Pancreas (tissue), 10 donors: ENCODE results near the gene OASL. TPM values are rescaled to one million over a fixed set of nuclear protein-coding genes. Genes with fewer than 3 reads are reported as not detected.
"Not testable (repeated sequence)": the region's sequence is repeated elsewhere in the genome, so short reads cannot be mapped to it uniquely, and the experiment has no call there.

Experiments
- ATAC-seq, 4 donors: fragments of 200-7000 bp; cut with Tn5 transposase; one replicate each; pipeline versions ENCODE4 v1.8.0 to v1.9.1; 2020; ENCODE audit warnings: mild to moderate bottlenecking in 4 of 4, moderate library complexity in 4 of 4
- DNase-seq, 6 donors: peaks; one replicate each; pipeline ENCODE4 v3.0.0-alpha.2; 2020
- FAIRE-seq: peaks from 2 replicates; lab custom pipeline; 2012; peaks lifted over from hg19 to GRCh38; lab: Jason Lieb, UNC
- H3K27ac ChIP-seq, 4 donors: fragments of 200-600 bp; sonication (generic); 1 replicate in 3 of 4; 2 replicates in 1 of 4; pipeline versions ENCODE4 v1.5.0 to v1.8.0; 2020
- H3K27me3 ChIP-seq, 4 donors: fragments of 200-600 bp; one replicate each; pipeline ENCODE4 v1.8.0; 2021
- H3K36me3 ChIP-seq, 3 donors: fragments of 200-600 bp; sonication (generic) in 1 of 3; one replicate each; pipeline versions ENCODE4 v1.5.0 to v1.8.0; 2020 to 2021
- H3K4me1 ChIP-seq, 3 donors: fragments of 200-600 bp; one replicate each; pipeline ENCODE4 v1.8.0; 2021
- H3K4me3 ChIP-seq, 4 donors: fragments of 200-600 bp; sonication (generic) in 2 of 4; one replicate each; pipeline versions ENCODE4 v1.5.0 to v1.8.0; 2020 to 2021
- H3K9me3 ChIP-seq, 4 donors: fragments of 200-600 bp; one replicate each; pipeline ENCODE4 v1.8.0; 2021
- CTCF ChIP-seq, 4 donors: fragments of 200-600 bp; sonication (generic) in 3 of 4; IDR thresholded peaks; one replicate each; pipeline versions ENCODE4 v1.5.0 to v1.8.0; 2021; ENCODE audit warnings: antibody characterized with exemption in 4 of 4
- WGBS, 2 donors: extraction: QIAGEN DNeasy Blood & Tissue Kit; methylation state at CpG; one replicate each; pipeline ENCODE4 v1.1.7; 2013; 5-methylcytosine and 5-hydroxymethylcytosine counted together
- intact Hi-C, 3 donors: fragments of 100-400 bp; cut with DNase I; formaldehyde crosslinking; loops; one replicate each; pipeline versions ENCODE4 v1.11.1 to v1.14.2; 2022
- polyA plus RNA-seq, 2 donors: library from polyadenylated mRNA; stranded (reverse); fragments of 200-250 nt; gene quantifications; one replicate each; pipeline ENCODE4 v1.2.3, GENCODE V29; 2013
- total RNA-seq, 6 donors: library from RNA; stranded (reverse); fragmentation: NEBNext Ultra II Directional in 4 of 6; extraction: Animal tissue kit (Norgen Biotek cat#: 25700) in 4 of 6; gene quantifications; one replicate each; pipeline versions ENCODE4 v1.2.1 to v1.2.4, GENCODE V29; 2021 to 2023
- donor health status: healthy with polysubstance abuse.
- donor health status: DM: no; HTN: no; CAD: no; lungs with moderate emphysema.
- donor health status: DM: no; HTN: no; CAD: no.
- donor health status: control.
- donor health status: control.
- donor health status: Bipolar disorder and iron deficiency.
- donor health status: DM: yes; HTN: yes; CAD: no.
- donor health status: DM: no; HTN: no; CAD: no.
- donor health status: DM: no; HTN: no; CAD: no.
- donor health status: DM: yes; HTN: yes; CAD: no.

The OASL gene
- total and polyA plus RNA-seq, 8 donors: 0.16 to 0.59 (median 0.31) TPM

GRCh38 chr12:121057794-121058193 is 18.7 kb upstream of the OASL start:
- Histone ChIP-seq H3K4me3 (no peak overlapping the region), H3K4me1 (no peaks in the 10 kb centered on the region), H3K9me3 (no peaks in the 10 kb centered on the region), H3K27me3 (no peaks in the 10 kb centered on the region), H3K27ac (no peak overlapping the region), H3K36me3 (no peaks in the 10 kb centered on the region)
- no peak for ATAC-seq
- TF ChIP-seq CTCF (IDR thresholded peaks at IDR 0.05): no peak
- WGBS, 2 donors: 53 to 67% methylated on average over 9 of the region's 9 CpGs
- no peak for DNase-seq
- intact Hi-C loops: no loop called here
- FAIRE-seq: no peak

GRCh38 chr12:121053706-121054105 is 14.7 kb upstream of the OASL start:
- no peak for DNase-seq
- no peaks in the 10 kb centered on the region for H3K9me3 ChIP-seq
- 84 to 85% methylated on average over 11 of the region's 11 CpGs for WGBS, 2 donors
- intact Hi-C loops: no loop called here
- no peak for FAIRE-seq
- no peak overlapping the region for H3K27ac ChIP-seq
- TF ChIP-seq CTCF (IDR thresholded peaks at IDR 0.05): no peak
- H3K4me1 ChIP-seq: no peaks in the 10 kb centered on the region
- H3K4me3 ChIP-seq: no peak overlapping the region
- no peaks in the 10 kb centered on the region for H3K36me3 ChIP-seq
- no peaks in the 10 kb centered on the region for H3K27me3 ChIP-seq
- no peak for ATAC-seq

- H3K9me3 ChIP-seq: no peaks in the 10 kb centered on the region
- no peak for DNase-seq
- no peaks in the 10 kb centered on the region for H3K27me3 ChIP-seq
- 43 to 44% methylated on average over 2 of the region's 2 CpGs for WGBS, 2 donors
- H3K27ac ChIP-seq: no peak overlapping the region
- no peak for FAIRE-seq
- no peak for TF ChIP-seq CTCF (IDR thresholded peaks at IDR 0.05)
- intact Hi-C loops: no loop called here
- H3K36me3 ChIP-seq: no peaks in the 10 kb centered on the region
- H3K4me1 ChIP-seq: no peaks in the 10 kb centered on the region
- ATAC-seq: no peak
- no peak overlapping the region for H3K4me3 ChIP-seq
Observed at GRCh38 chr12:121050725-121051124, 11.7 kb upstream of the OASL start.

GRCh38 chr12:121048442-121048841 is 9.4 kb upstream of the OASL start:
- 74 to 76% methylated on average over 7 of the region's 7 CpGs for WGBS, 2 donors
- no peak for DNase-seq
- intact Hi-C loops: no loop called here
- H3K9me3 ChIP-seq: no peaks in the 10 kb centered on the region
- no peak overlapping the region for H3K27ac ChIP-seq
- no peaks in the 10 kb centered on the region for H3K4me1 ChIP-seq
- no peak for TF ChIP-seq CTCF (IDR thresholded peaks at IDR 0.05)
- H3K27me3 ChIP-seq: no peaks in the 10 kb centered on the region
- no peak overlapping the region for H3K4me3 ChIP-seq
- FAIRE-seq: no peak
- ATAC-seq: no peak
- H3K36me3 ChIP-seq: no peaks in the 10 kb centered on the region

- FAIRE-seq, H3K27ac ChIP-seq, intact Hi-C loops, DNase-seq, H3K4me3 ChIP-seq, ATAC-seq, H3K4me1 ChIP-seq, H3K9me3 ChIP-seq, H3K27me3 ChIP-seq, H3K36me3 ChIP-seq: not testable (repeated sequence)
- 80 to 82% methylated on average over 12 of the region's 12 CpGs for WGBS, 2 donors
Observed at GRCh38 chr12:121047400-121047799, 8.4 kb upstream of the OASL start.
